ENCODE results near the gene SLC29A1.

DNA sequence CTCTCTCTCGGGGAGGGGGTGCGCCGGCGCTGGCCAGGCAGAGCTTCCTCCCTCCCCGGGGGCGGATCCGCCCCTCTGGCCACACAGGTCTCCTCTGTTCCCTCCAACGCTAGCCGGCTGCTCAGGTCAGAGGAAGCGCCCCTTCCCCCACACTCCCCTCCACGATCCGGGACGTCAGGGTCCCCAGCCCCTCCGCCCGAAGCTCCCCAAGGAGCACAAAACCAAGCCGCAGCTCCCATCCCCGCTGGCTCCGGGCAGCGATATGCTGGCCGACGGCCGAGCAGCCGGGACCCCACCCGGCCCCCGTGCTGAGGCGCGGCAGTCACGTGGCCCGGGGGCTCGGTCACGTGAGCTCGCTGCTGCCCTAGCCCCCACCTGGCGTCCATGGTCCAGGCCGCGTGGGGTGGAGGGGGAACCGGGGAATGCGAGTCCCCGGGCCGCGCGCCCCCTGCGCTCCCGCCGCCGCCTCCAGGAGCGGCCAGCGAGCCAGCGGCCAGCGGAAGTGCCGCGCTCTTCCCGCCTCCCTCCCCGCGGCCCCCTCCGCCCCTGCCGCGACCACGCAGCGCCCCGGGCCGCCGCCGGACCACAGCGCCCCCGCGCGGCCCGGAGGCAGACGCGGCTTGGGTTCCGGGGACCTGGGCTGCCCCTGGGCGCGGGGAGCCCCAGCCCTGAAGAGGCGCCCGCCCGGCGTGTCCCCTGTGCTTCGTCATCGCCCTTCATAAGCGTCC is 33.8 kb downstream of the SLC29A1 start, which contains the start of gene SLC35B2:
- TF ChIP-seq, protein P1, sequence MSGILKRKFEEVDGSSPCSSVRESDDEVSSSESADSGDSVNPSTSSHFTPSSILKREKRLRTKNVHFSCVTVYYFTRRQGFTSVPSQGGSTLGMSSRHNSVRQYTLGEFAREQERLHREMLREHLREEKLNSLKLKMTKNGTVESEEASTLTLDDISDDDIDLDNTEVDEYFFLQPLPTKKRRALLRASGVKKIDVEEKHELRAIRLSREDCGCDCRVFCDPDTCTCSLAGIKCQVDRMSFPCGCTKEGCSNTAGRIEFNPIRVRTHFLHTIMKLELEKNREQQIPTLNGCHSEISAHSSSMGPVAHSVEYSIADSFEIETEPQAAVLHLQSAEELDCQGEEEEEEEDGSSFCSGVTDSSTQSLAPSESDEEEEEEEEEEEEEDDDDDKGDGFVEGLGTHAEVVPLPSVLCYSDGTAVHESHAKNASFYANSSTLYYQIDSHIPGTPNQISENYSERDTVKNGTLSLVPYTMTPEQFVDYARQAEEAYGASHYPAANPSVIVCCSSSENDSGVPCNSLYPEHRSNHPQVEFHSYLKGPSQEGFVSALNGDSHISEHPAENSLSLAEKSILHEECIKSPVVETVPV (CRISPR knock-in tag; IDR thresholded peaks at IDR 0.05): no peak
- TF ChIP-seq ARNTL (CRISPR knock-in tag; IDR thresholded peaks at IDR 0.05; ENCODE audit: borderline replicate concordance, low read depth): peak; percentile 88
- no peak for TF ChIP-seq SNAI2 (CRISPR knock-in tag; IDR thresholded peaks at IDR 0.05)
- TF ChIP-seq OSR1 (CRISPR knock-in tag; IDR thresholded peaks at IDR 0.05): no peak
- no peak for TF ChIP-seq ESRRG (CRISPR knock-in tag; IDR thresholded peaks at IDR 0.05)
- TF ChIP-seq POU6F1 (CRISPR knock-in tag; IDR thresholded peaks at IDR 0.05; ENCODE audit: borderline replicate concordance, low read depth): no peak
- TF ChIP-seq, protein P2, sequence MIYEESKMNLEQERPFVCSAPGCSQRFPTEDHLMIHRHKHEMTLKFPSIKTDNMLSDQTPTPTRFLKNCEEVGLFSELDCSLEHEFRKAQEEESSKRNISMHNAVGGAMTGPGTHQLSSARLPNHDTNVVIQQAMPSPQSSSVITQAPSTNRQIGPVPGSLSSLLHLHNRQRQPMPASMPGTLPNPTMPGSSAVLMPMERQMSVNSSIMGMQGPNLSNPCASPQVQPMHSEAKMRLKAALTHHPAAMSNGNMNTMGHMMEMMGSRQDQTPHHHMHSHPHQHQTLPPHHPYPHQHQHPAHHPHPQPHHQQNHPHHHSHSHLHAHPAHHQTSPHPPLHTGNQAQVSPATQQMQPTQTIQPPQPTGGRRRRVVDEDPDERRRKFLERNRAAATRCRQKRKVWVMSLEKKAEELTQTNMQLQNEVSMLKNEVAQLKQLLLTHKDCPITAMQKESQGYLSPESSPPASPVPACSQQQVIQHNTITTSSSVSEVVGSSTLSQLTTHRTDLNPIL (CRISPR knock-in tag; IDR thresholded peaks at IDR 0.05; ENCODE audit: low read depth): no peak
- no peak for TF ChIP-seq TCF4 (CRISPR knock-in tag; IDR thresholded peaks at IDR 0.05; ENCODE audit: borderline replicate concordance)
